Measurements from ENCODE around the gene DGKI.

DGKI gene

GRCh38 chr7:137871170-137871915 lies 24.6 kb upstream of the DGKI start:
- DNase-seq = no peak

DNA sequence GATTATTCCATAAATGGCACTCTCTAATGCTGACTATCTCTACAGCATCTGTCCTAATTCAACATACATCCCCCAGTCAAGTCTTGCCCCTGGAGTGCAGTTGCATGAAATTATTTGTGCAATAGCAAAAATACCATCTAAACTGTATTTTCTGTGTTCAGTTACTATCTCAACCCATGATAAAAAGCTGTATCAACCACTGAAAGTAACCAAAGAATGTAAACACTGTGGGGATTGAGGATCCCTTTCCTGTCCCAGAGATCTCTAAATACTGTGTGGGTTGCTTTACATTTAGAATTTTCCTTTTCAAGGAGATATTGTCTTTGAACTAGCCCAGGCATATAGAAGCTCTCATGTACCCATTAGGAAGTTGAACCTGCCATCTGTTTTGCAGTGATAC lies 23.9 kb upstream of the DGKI start:
- no peak for DNase-seq

DNA sequence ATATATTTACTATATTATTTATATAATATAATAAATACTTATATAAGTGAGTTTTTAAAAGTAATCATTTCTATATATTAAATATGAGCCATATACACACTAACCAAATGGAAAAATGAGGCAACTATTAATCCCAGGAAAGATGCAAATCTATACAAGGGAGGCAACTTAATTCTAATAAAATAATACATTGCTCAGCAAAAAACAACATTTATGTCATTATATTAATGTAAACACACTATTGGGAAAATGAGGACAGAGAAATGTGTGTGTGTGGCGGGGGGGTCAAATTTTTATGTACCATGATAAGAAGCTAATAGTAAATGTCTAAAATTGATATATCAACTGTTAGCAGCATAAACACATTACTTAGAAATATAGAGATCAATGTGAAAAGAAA lies 23.3 kb upstream of the DGKI start:
- DNase-seq = no peak

GRCh38 chr7:137869260-137869659 lies 22.5 kb upstream of the DGKI start:
- DNase-seq = no peak

DNA sequence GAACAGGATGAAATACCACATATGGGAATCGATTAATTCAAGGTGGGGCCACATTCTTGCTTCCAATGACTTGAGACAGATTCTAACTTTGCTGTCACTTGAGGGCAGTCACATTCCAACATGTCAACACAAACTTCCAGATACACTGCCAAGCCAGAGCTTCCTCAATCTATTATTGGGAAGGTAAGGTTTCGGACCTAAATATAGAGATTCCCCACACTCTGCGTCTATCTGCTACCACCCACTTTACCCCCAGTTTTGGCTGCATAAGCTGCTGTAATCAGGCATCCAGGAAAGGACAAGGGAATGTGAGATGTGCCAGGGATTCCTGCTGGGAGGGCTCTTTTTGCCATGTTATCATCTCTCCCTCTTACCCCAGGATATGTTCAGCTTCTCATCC lies 20.5 kb upstream of the DGKI start:
- no peak for DNase-seq

DNA sequence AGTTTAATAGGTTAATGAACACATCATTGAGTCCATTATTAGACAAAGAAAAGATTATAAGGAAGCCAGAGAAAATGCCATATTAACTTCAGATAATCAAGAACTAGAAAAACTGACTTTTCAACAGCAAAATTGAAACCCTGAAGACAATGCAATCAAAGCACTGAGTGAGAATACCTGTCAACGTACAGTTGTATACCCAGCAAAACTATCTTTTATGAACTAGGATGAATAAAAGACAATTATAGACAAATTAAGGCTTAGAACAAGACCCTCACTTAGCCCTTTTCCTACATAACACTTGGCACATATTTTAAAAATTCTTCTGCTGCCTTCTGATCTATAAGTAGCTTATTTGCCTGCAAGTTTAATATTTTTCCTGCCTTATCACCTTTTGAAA lies 19.0 kb upstream of the DGKI start:
- DNase-seq = no peak

DNA sequence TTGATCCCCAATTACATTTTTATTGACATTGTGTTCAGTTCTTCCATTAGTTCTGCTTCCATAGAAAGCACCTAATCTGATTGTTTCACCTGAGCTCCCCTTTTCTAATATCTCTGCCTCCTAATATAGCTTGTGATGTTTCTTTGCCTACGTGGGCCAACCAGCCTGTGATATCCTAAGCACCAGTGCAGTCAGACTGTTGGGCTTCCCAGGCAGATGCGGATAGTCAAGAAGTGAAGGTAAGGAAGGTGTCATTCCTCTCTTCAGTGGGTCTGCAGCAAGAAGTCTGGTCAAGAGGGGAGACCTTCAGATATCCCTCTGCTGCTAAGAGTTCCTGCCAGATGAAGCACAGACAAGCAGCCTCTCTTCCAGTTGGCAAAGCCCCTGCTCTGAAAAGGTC lies 16.2 kb upstream of the DGKI start:
- DNase-seq = no peak

- DNase-seq = no peak
These were observed 15.6 kb upstream of the DGKI start for GRCh38 chr7:137862358-137862757.

GRCh38 chr7:137860542-137860941 lies 13.8 kb upstream of the DGKI start:
- DNase-seq = no peak

- DNase-seq = no peak
These were observed 6.3 kb upstream of the DGKI start for GRCh38 chr7:137853053-137853452.

- no peak for DNase-seq
These were observed 5.3 kb upstream of the DGKI start for GRCh38 chr7:137852108-137852507.

DNA sequence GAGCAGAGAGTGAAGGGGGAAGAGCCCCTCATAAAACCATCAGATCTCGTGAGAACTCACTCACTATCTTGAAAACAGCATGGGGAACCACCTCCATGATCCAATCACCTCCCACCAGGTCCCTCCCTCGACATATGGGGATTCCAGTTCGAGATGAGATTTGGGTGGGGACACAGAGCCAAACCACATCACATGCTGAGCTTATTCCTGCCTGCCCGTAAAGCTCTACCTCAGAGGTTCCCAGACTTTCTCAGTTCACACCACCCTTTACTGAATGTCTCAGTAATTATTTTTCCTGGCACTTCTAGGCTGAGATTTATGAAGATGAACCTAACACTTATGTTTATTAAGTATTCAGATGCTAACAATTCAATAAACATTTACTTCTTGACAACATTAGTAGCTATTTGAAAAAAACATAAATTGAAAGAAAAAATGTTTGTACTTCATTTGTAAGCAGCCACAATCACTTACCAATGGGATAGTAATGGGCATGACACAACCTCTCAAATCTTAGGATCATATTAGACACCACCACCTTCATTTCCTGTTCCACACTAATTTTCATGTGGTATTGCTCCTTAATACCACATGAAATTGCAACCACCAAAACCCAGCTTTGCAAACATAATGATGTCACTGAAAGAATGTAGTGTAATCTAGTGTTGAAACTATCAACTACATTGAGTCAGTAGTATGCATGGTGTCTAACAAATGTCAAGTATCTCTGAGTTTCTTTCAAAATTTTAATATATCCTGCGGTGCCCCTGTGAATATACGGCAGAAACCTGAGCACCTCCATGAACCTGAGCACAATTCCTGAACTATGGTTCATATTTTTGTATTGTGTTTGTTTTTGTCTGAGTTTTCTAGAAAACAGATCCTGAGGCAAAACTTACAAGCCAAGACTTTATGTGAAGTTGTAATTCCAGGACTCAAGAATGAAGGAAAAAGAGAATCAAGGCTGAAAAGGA lies 4.5 kb upstream of the DGKI start:
- no peak for DNase-seq

DNA sequence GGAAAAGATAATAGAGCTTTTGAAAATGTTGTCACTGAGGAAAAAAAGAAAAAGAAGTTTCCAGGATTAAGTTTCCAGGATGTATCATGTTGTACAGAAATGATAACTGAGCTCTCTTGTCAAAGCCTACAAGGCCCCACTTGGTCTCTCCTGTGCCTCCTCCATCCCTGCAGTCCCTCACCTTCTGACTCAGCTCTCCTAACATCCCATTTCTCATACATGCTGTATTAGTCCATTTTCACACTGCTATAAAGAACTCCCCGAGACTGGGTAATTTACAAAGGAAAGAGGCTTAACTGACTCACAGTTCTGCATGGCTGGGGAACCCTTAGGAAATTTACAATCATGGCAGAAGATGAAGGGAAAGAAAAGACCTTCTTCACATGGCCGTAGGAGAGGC lies 3.8 kb upstream of the DGKI start:
- no peak for DNase-seq

- DNase-seq = no peak
These were observed 1.3 kb upstream of the DGKI start for GRCh38 chr7:137848095-137848494.

DNA sequence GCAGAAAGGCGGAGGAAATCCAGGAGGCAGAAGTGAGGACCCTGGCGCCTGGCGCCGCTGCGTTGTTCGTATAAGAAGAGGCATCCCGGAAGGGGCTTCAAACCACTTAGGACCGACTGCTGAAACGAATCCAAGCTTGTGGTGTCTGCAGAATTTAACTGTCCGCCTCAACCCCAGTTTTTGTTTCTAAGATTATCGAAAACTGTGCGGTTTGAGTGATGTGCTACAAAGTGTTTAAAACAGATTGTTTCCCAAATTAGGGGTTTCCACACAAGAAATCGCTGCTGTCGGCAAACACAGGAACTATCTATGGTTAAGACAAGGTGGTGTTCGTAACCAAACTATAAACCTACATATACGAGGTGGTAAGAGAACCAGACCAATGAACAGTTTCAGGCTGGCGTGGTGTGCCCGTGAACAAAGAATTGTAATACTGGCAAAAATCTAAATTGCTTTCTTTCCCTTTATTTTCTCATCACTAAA lies 835 bp upstream of the DGKI start:
- DNase-seq = no peak

GRCh38 chr7:137846549-137846826 lies 286 bp downstream of the DGKI start:
- no peak for DNase-seq

- DNase-seq = no peak
These were observed 1.9 kb downstream of the DGKI start for GRCh38 chr7:137844677-137845425.

DNA sequence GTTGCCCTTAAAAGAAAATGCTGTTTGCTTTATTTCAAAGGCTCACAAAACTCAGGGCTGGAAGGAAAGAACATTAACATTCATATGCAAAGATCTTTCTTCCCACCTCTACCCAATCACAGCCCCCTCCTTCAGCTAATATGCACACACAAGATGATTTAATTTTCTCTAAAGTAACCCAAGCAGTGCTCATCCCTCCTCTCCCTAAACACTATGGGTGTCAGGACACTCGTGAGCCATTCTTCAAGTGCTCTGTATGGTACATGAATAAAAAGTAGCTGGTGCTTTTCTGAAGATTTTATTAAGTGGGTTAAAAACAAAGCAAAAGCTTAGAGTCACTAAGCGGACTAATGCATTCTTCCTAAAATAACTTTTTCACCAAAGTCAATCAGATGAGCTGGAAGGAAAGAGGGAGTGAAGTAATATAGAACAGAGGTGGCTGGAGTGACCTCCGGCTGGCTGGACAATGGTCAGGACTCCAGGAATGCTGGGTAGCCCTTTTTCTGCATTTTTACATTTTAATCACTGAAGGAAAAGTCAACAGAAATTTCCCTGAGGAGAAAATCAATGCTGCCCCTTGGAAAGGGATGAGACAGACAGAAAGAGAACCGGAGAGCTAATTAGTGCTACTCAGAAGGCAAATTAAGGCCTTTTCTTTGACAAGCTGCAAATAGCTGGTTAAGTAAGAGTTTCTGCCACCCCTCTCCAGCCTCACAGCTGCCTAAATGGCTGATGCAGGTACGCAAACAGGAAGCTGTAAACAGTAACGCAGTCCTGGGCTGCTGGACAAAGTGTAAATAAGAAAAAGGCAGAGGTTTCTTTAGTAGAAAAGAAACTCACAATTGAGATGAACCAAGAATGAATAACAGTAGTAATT lies 6.6 kb downstream of the DGKI start:
- no peak for DNase-seq

GRCh38 chr7:137838706-137839315 lies 8.0 kb downstream of the DGKI start:
- DNase-seq = no peak

DNA sequence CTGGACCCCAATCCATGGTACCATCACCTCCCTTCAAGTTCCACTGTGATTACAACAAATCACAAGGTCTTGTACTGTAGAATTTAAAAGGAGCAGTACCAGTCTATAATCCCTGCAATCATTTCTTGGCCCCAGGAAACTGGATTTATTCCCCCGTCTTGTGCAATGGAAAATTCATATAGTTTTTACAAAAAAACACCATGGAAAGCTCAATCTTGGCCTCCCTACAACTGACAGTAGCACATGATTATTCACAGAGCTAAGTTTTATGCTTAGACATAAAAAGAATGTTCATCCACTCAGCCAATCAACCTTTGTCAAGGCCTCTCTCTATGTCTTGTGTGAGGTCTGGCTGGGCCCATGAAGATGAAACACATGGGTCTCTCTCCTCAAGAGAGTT lies 10.2 kb downstream of the DGKI start:
- DNase-seq = no peak

GRCh38 chr7:137836113-137836509 lies 10.7 kb downstream of the DGKI start:
- no peak for DNase-seq

- no peak for DNase-seq
These were observed 11.2 kb downstream of the DGKI start for GRCh38 chr7:137835486-137836112.
